SHP77 treated with DMSO at 0.1 percent for 48 hours (cell line): Measurements from ENCODE around the gene NOP16.

Experiments used
- DNase-seq: peaks from one replicate; lab custom pipeline; 2025; lab: John Stamatoyannopoulos, UW

NOP16 gene

DNA sequence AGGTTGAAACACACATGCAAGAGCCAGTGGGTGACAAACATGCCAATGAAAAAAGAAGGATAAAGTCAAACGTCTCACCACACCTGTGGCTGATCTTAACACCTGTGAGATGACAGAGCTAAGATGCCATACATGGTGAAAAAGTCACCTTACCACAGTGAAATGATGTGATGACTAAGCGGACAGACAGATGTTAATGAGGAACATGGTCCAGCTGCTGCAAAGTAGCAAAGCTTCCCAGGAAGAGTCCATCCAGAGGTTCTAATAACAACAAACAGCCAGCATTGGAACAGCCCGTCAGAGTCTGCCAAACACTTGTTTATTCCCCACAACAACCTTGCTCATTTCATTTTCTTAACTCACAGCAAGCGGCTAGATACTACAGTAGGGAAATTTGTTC, 28.7 kb downstream of the NOP16 start:
- DNase-seq, result no peak

DNA sequence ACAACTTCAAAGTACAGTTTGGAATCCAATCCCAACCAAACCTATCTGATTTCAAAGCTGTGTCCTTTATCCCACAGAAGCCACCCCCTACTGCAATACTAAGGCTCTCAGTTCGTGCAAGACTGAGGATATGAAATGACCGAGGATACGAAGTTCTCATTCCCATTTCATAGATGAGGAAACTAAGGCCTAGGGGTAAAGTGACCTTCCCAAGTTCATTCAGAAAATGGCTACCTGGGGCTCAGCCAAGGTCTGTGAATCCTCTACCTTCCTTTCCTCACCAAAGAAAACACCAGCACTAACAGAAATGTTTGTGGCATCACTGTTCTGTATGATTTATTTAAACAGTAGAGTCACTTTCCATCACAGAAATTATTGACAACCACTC, 32.2 kb downstream of the NOP16 start:
- DNase-seq, result no peak

DNA sequence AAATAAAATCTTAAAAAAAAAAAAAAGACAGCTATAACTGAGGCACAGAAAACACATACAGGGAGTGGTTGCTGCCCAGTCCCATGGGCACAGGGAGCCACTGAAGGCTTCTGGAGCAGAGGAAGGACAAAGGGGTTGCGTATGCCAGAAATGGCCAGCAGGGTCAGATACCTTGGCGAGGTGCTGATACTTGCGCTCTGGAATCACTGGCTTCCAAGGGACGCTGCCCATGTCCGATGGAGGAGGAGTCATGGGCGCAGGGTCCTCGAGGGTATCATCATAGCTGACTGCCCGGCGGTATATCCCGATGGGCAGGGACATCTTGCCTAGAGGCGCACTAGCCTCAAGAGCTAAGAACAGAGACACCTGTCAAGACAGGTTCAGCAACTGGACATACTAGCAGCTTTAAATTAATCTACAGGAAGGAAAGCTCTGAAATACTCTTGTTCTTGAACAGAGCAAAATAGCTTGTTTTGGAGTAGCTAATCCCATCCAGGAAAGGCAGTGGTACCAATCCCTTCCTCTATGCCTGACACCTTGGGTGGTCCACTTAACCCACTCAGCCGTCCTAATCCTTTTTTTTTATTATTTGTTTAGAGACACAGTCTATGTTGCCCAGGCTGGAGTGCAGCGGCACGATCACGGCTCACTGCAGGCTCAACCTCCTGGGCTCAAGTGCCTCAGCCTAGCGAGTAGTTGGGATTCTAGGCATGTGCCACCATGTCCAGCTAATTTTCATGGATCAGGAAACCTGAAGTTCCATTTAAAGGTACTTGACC, 32.8 kb downstream of the NOP16 start:
- no peak for DNase-seq

DNA sequence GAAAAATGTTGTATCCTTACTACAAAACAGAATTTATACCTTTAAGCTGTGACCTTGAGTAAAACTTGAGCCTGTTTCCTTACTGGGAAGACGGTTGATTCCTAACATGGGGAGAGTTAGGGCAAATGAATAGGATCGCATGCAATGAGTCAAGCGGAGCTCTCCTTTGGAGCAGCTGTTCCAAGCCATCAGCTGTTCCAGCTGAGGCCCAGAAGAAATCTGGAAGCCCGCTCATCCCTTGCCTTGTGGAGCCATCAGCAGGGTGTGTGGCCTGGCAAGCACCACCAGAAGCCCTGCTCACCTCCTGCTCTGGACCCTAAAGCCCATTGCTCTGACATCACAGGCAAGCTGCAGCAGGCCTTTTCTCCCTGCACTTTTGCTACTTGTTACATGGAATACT, 34.9 kb downstream of the NOP16 start:
- DNase-seq, result no peak

DNA sequence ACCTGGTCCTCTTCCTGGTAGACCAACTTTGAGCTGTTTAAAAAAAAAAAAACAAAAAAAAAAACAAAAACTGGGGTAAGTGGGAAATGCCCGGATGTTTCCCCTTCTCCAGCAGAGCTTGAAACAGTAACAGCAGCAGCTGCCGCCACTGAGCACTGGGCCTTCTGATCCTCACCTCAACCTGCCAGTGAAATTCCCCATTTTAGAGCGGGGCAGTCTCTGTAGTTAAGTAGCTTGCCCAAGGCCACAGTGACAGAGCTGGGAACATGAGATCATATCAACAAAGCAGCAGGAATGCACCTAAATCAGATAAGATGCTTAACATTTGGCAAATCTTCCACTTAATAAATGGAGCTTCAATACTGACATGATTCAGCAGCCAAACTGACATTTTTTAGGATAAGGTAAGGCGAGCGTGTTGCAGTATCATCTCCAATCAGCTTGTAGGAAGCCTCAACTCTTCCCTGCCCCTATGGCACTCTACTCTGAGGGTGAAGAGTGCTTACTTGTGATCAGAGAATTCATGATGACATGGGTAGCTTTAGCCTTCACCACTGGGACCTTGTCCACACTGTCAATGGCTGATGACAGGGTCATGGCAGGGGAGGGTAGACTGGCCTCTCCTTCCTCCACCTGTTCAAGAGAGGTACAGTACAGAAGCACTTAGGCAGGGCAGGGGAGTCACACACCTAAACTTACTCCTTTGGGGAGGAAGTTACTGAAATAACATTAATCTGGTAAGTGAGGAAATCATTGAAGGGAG, 36.1 kb downstream of the NOP16 start:
- no peak for DNase-seq

DNA sequence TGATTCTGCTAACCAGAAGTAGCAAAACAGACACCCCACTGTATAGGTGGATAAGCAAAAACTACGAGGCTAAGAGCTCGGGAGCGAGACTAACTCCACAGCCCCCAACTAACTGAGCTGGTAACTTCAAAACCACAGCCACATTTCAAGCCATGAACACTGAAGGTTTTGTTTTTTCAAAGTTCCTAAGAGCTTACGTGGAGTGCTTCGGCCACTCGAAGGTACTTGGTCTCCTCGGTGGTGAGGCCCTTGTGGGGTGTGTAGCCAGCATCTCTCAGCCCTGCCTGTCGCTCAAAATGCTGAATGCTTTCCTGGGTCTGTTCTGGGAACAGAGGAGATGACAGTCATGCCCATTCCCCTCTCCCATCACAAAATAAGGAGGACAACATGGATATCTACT, 38.0 kb downstream of the NOP16 start:
- no peak for DNase-seq

GRCh38 chr5:176342766-176343458, 45.5 kb downstream of the NOP16 start:
- DNase-seq, result no peak

DNA sequence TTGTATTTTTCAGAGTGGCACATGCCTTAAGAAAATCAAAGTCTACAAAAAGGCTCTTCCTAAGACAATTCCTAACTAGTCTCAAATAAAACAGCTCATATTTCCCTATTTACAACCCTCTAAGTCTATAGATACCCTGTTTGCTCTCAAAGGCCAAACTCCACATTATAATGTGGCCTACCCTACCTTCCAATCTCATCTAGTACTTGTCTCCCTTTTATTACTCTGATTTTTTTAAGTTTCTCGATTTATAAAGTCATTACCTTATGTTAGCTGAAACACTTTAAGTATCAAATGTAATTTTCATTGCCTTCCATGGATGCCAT, 46.3 kb downstream of the NOP16 start:
- DNase-seq, result no peak

- no peak for DNase-seq
These were observed 46.9 kb downstream of the NOP16 start for GRCh38 chr5:176341325-176342157.

GRCh38 chr5:176339304-176339703, 49.1 kb downstream of the NOP16 start:
- no peak for DNase-seq

GRCh38 chr5:176337913-176338312, 50.5 kb downstream of the NOP16 start:
- no peak for DNase-seq

- DNase-seq, result no peak
These were observed 54.2 kb downstream of the NOP16 start for GRCh38 chr5:176334031-176334770.
